Erythroblast (primary cell): ENCODE measurements around the gene ARHGAP36.

Experiments used
- GATA1 ChIP-seq: IDR thresholded peaks from 2 replicates; pipeline ENCODE4 v1.6.1; 2011; ENCODE audit warnings: low read depth, mild to moderate bottlenecking, control low read depth, low read length, moderate library complexity
- POLR2A ChIP-seq: IDR thresholded peaks from 2 replicates; pipeline ENCODE4 v1.6.1; 2011; ENCODE audit warnings: mild to moderate bottlenecking, low read length

DNA sequence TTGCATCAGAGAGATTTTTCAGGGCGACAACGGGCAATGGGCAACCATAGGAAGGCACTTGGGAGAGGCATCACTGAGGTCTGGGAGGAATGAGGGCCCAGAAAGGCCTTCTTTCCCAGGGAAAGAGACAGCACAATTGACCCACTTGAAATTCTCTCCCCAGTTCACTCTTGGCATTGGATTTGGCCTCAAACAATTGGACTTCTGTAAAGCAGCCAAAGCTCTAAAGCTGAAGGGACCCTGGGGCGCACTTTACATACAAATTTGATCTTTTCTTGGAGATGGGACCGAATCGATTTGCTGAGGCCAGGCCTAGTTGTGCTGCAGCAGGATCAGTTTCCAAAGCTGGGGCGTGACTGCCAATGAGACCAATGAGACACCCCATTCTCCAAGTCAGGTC is 3.2 kb downstream of the ARHGAP36 start:
- no peak for TF ChIP-seq POLR2A
- TF ChIP-seq GATA1 = no peak
